ENCODE results near the gene TMPRSS3. TPM values are rescaled to one million over a fixed set of nuclear protein-coding genes. Genes with fewer than 3 reads are reported as not detected.

The TMPRSS3 gene
- total RNA-seq, 4 donors from 2014 or later = 0.68 to 1.3 TPM; not detected in 2

DNA sequence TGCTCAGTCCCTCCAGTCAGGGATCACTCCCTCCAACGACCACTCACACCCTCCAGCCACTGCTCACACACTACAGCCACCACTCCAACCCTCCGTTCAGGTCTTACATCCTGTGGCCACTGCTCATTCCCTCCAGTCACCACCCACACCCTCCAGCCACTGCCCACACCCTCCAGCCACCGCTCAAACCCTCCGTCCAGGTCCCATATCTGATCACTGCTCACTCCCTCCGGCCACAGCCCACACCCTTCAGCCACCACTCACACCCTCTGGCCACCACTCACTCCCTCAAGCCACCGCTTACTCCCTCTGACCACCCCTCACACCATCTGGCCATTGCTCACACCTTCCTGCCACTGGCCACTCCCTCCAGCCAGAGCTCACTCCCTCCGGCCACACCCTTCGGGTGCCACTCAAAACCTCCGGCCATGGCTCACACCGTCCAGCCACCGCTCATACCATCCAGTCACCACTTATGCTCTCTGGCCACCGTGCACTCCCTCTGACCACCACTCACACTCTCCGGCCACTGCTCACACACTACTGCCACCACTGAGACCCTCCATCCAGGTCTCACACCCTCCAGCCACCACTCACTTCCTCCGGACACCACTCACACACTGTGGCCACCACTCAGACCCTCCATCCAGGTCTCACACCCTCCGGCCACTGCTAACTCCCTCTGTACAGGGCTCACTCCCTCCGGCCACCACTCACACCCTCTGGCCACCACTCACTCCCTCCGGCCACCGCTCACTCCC is 24.8 kb downstream of the TMPRSS3 start:
- WGBS, 2 donors (ENCODE audit: low coverage in 1 of 2) = 76 to 81% methylated on average over 17 to 18 of the region's 18 CpGs
- H3K9me3 ChIP-seq = no peaks in the 10 kb centered on the region
- H3K27me3 ChIP-seq = no peaks in the 10 kb centered on the region
- no peaks in the 10 kb centered on the region for H3K36me3 ChIP-seq
- no peak overlapping the region for H3K27ac ChIP-seq
- peaks cover 0 to 32% (median 20%) of the 10 kb centered on the region in 4 donors for H3K4me1 ChIP-seq
- in situ Hi-C loops (cut with MboI; ENCODE audit: low pct_ligation_motif_present in 1 of 4, low pct_unique_long_range_greater_than_20kb in 1 of 4, low sequenced_read_pairs in 3 of 4) = loop anchor here in 1 of 4 donors (5.0 kb wide), 1 partner anchor 49 kb away; no protein-coding TSS in a partner anchor
- H3K4me3 ChIP-seq = no peak overlapping the region
- intact Hi-C loops (cut with DNase I; ENCODE audit: low total_unique reads) = no loop called here
- no peak for DNase-seq
- no peak for TF ChIP-seq EP300 (IDR thresholded peaks at IDR 0.05; ENCODE audit: low read depth)
- no peak for TF ChIP-seq POLR2AphosphoS5 (IDR thresholded peaks at IDR 0.05)
- TF ChIP-seq, protein P1, sequence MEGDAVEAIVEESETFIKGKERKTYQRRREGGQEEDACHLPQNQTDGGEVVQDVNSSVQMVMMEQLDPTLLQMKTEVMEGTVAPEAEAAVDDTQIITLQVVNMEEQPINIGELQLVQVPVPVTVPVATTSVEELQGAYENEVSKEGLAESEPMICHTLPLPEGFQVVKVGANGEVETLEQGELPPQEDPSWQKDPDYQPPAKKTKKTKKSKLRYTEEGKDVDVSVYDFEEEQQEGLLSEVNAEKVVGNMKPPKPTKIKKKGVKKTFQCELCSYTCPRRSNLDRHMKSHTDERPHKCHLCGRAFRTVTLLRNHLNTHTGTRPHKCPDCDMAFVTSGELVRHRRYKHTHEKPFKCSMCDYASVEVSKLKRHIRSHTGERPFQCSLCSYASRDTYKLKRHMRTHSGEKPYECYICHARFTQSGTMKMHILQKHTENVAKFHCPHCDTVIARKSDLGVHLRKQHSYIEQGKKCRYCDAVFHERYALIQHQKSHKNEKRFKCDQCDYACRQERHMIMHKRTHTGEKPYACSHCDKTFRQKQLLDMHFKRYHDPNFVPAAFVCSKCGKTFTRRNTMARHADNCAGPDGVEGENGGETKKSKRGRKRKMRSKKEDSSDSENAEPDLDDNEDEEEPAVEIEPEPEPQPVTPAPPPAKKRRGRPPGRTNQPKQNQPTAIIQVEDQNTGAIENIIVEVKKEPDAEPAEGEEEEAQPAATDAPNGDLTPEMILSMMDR (IDR thresholded peaks at IDR 0.05) = no peak
- no peak for TF ChIP-seq POLR2A (IDR thresholded peaks at IDR 0.05)

DNA sequence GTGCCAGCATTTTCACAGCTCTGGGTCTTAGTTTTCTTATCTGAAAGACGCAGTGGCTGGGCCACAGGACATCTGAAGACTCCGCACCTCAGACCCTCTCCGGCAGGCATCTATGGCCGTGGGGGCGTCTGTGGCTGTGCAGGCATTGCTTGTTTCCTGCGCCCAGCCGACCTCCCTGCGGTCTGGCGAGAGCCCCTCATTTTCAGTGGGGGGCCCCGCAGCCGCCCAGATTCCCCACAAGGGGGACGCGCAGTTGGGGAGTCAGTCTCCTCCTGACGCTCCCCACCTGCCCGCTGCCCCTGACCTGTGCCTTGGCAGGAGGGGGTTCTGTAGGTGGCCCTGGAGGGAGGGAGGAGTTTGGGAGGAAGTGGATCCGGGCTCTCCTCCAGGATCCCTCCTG is 26.0 kb downstream of the TMPRSS3 start:
- Histone ChIP-seq H3K27ac (no peak overlapping the region), H3K9me3 (no peaks in the 10 kb centered on the region), H3K27me3 (no peaks in the 10 kb centered on the region), H3K4me3 (no peak overlapping the region), H3K4me1 (peaks cover 0 to 25% (median 12%) of the 10 kb centered on the region in 4 donors), H3K36me3 (no peaks in the 10 kb centered on the region)
- no peak for TF ChIP-seq EP300 (IDR thresholded peaks at IDR 0.05; ENCODE audit: low read depth)
- DNase-seq = no peak
- intact Hi-C loops (cut with DNase I; ENCODE audit: low total_unique reads) (no loop called here), in situ Hi-C loops (cut with MboI; ENCODE audit: low pct_ligation_motif_present in 1 of 4, low pct_unique_long_range_greater_than_20kb in 1 of 4, low sequenced_read_pairs in 3 of 4) (loop anchor here in 1 of 4 donors (5.0 kb wide), 1 partner anchor 48 kb away; no protein-coding TSS in a partner anchor)
- WGBS, 2 donors (ENCODE audit: low coverage in 1 of 2) = 85% methylated on average over 16 of the region's 16 CpGs; no CpG with 5 or more reads in 1 of the 2 donors

DNA sequence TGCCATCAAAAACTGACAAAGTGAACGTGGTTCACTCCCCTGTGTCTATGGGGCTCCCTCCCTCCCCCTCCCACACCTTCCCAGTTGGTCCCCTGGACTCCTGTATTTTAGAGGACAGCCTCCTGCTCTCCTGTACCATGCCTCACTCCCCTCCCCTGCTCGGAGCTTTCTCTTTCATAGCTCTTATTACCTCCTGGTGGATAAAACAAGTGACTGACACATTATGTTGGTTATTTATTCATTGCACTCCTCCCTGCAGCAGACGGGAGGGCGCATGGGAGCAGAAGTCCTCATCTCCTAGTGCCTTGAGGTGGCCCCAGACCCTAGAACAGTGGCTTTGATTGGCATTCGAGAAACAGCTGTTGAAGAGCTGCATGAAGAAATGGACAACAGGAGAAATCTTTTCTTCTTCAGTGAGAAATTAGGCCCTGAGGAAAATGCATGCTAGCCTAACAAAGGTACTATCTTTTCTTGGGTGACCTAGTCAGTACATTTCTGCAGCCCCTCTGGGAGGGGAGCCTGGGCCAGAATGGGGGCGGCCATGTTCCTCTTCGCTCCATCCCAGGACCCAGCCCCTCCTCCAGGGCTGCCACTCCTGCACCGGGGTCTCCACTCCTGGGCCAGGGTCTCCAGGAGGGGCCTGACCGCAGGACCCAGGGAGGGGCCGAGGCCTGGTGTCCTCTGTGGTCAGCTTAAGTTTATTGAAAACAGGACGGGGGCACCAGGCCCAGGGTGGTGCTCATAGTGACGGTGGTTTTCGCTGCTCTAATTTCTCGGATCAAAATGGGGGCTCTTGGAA is 28.3 kb downstream of the TMPRSS3 start:
- WGBS, 2 donors (ENCODE audit: low coverage in 1 of 2) = 79 to 81% methylated on average over 7 to 14 of the region's 14 CpGs
- Histone ChIP-seq H3K27ac (peak overlapping the region in 3 of 4 donors; percentile 17 to 73 (median 73)), H3K27me3 (peaks cover 9% of the 10 kb centered on the region), H3K36me3 (no peaks in the 10 kb centered on the region), H3K9me3 (no peaks in the 10 kb centered on the region), H3K4me1 (peaks cover 0 to 23% (median 12%) of the 10 kb centered on the region in 4 donors), H3K4me3 (no peak overlapping the region)
- no peak for TF ChIP-seq POLR2AphosphoS5 (IDR thresholded peaks at IDR 0.05)
- TF ChIP-seq, protein P1 (IDR thresholded peaks at IDR 0.05) = peak in 1 of 5 experiments; percentile 22
- no peak for DNase-seq
- in situ Hi-C loops (cut with MboI; ENCODE audit: low pct_ligation_motif_present in 1 of 4, low pct_unique_long_range_greater_than_20kb in 1 of 4, low sequenced_read_pairs in 3 of 4) = no loop called here
- intact Hi-C loops (cut with DNase I; ENCODE audit: low total_unique reads) = no loop called here

DNA sequence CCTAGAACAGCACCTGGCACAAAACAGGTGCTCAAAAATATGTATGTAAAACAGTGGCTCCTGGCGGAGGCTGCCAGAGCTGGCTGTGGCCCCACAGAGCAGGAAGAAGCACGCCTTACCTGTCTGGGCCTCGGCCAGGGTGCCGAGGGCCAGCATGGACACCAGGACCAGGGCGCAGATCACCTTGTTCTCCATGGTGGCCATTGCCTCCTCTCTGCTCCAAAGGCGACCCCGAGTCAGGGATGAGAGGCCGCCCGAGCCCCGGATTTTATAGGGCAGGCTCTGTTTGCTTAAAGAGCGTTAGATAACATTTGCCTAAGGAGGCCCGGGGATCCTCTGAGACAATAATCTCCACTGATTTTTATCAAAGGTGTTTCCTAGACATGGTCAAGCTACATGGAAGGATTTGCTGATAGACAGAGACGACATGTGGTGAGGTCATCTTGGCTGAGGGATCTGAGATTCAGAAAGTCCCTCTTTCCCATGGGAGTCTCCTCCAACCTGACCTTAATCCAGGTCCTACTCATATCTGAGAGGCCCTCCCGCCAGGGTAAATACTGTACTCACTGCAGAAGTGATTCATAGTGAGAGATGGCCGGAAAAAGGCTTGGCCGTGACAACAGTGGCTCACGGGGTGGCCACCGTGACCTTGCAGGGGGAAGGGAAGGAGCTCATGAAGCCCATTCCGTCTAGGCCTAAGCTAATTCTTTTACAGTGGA is 29.4 kb downstream of the TMPRSS3 start, which contains the start of gene TFF1:
TSS of gene TFF1 (minus strand) at position 244 of the 719 bp plus-strand sequence. CDS start at position 204, 40 bp downstream.
- Histone ChIP-seq H3K36me3 (no peaks in the 10 kb centered on the region), H3K27ac (peak within 1 kb of the TSS; percentile 17 to 73 (median 56)), H3K4me1 (peaks cover 0 to 23% (median 12%) of the 10 kb centered on the region in 4 donors), H3K9me3 (no peaks in the 10 kb centered on the region), H3K4me3 (no peak within 1 kb of the TSS), H3K27me3 (peaks cover 9% of the 10 kb centered on the region)
- in situ Hi-C loops (cut with MboI; ENCODE audit: low pct_ligation_motif_present in 1 of 4, low pct_unique_long_range_greater_than_20kb in 1 of 4, low sequenced_read_pairs in 3 of 4) = no loop called here
- intact Hi-C loops (cut with DNase I; ENCODE audit: low total_unique reads) = no loop called here
- TF ChIP-seq POLR2AphosphoS5 (IDR thresholded peaks at IDR 0.05) (no peak), EP300 (IDR thresholded peaks at IDR 0.05; ENCODE audit: low read depth) (no peak)
- TF ChIP-seq, protein P1 (IDR thresholded peaks at IDR 0.05) = no peak
- DNase-seq = peak; percentile 66
- 47 to 70% methylated on average over 2 to 15 of the region's 19 CpGs for WGBS, 2 donors (ENCODE audit: low coverage in 1 of 2)
